GM11168 (cell line): ENCODE results near the gene CTSK.
"Not testable (repeated sequence)": the region's sequence is repeated elsewhere in the genome, so short reads cannot be mapped to it uniquely, and the experiment has no call there.

Experiments used
- in situ Hi-C: fragments of 300-500 bp; cut with MboI; formaldehyde crosslinking; loops from one replicate; pipeline ENCODE4 v1.12.0; 2022; ENCODE audit warnings: low sequenced_read_pairs; ENCODE audit not compliant: unreplicated experiment

Gene CTSK

GRCh38 chr1:150808121-150808520 is at the start of gene CTSK:
Gene CTSK (minus strand): TSS chr1:150808260. CDS start chr1:150806805, 1,455 bp downstream.
- in situ Hi-C loops: no loop called here

GRCh38 chr1:150852734-150853133 is 44.7 kb upstream of the CTSK start:
- in situ Hi-C loops: not testable (repeated sequence)

- in situ Hi-C loops: not testable (repeated sequence)
These were observed 42.8 kb upstream of the CTSK start for GRCh38 chr1:150850801-150851362.

- in situ Hi-C loops: no loop called here
These were observed 38.5 kb upstream of the CTSK start for GRCh38 chr1:150846473-150847146.

- in situ Hi-C loops: no loop called here
These were observed 35.4 kb upstream of the CTSK start for GRCh38 chr1:150843474-150843873.

GRCh38 chr1:150842964-150843363 is 34.9 kb upstream of the CTSK start:
- in situ Hi-C loops: no loop called here

- in situ Hi-C loops: no loop called here
These were observed 34.3 kb upstream of the CTSK start for GRCh38 chr1:150842343-150842742.

GRCh38 chr1:150841626-150842025 is 33.6 kb upstream of the CTSK start:
- in situ Hi-C loops: no loop called here

- in situ Hi-C loops: not testable (repeated sequence)
These were observed 32.8 kb upstream of the CTSK start for GRCh38 chr1:150840850-150841249.

- in situ Hi-C loops: no loop called here
These were observed 28.2 kb upstream of the CTSK start for GRCh38 chr1:150836129-150836773.

GRCh38 chr1:150833961-150834360 is 25.9 kb upstream of the CTSK start:
- in situ Hi-C loops: not testable (repeated sequence)

- in situ Hi-C loops: no loop called here
These were observed 24.5 kb upstream of the CTSK start for GRCh38 chr1:150832597-150832996.

GRCh38 chr1:150829751-150830150 is 21.7 kb upstream of the CTSK start:
- in situ Hi-C loops: no loop called here

- in situ Hi-C loops: no loop called here
These were observed 18.2 kb upstream of the CTSK start for GRCh38 chr1:150826299-150826698.

- in situ Hi-C loops: no loop called here
These were observed 12.9 kb upstream of the CTSK start for GRCh38 chr1:150820730-150821512.

GRCh38 chr1:150815871-150816270 is 7.8 kb upstream of the CTSK start:
- in situ Hi-C loops: no loop called here

GRCh38 chr1:150813028-150813707 is 5.1 kb upstream of the CTSK start:
- in situ Hi-C loops: no loop called here

GRCh38 chr1:150810958-150811659 is 3.0 kb upstream of the CTSK start:
- in situ Hi-C loops: no loop called here

GRCh38 chr1:150809651-150810050 is 1.6 kb upstream of the CTSK start:
- in situ Hi-C loops: no loop called here

GRCh38 chr1:150808846-150809245 is 786 bp upstream of the CTSK start:
- in situ Hi-C loops: no loop called here
